GM19452 (cell line): ENCODE results near the gene TTC23.

Experiments
- ATAC-seq: cut with Tn5 transposase; IDR thresholded peaks from one replicate; pipeline ENCODE4 v1.9.1; 2021; ENCODE audit not compliant: unreplicated experiment

Gene TTC23

GRCh38 chr15:99090011-99090699 lies 159.2 kb downstream of the TTC23 start:
- ATAC-seq = peak; percentile 100

- no peak for ATAC-seq
Measured at GRCh38 chr15:99087405-99087943, 161.9 kb downstream of the TTC23 start.

- ATAC-seq = no peak
Measured at GRCh38 chr15:99086327-99086667, 163.1 kb downstream of the TTC23 start.
